Prostate gland (tissue), 2 donors: ENCODE data around the gene RBM18. TPM values are rescaled to one million over a fixed set of nuclear protein-coding genes. Genes with fewer than 3 reads are reported as not detected.

Source experiments
- DNase-seq: peaks from one replicate; pipeline ENCODE4 v3.0.0-alpha.2; 2019; ENCODE audit warnings: low spot score
- H3K27ac ChIP-seq, 2 donors: fragments of 200-600 bp; sonication (generic); 2 replicates each; pipeline ENCODE4 v1.5.1; 2017 to 2019
- H3K27me3 ChIP-seq: fragments of 200-600 bp; sonication (generic); replicated peaks from 2 replicates; pipeline ENCODE4 v1.5.1; 2019; ENCODE audit not compliant: insufficient read depth
- H3K36me3 ChIP-seq, 2 donors: fragments of 200-600 bp; sonication (generic); 1 replicate in 1 of 2; 2 replicates in 1 of 2; pipeline versions ENCODE4 v1.5.1 to v1.8.1; 2017 to 2019
- H3K4me1 ChIP-seq: fragments of 200-600 bp; sonication (generic); replicated peaks from 2 replicates; pipeline ENCODE4 v1.5.1; 2019
- H3K4me3 ChIP-seq, 2 donors: fragments of 200-600 bp; sonication (generic); 2 replicates each; pipeline ENCODE4 v1.5.1; 2017 to 2019
- H3K9me3 ChIP-seq: fragments of 200-600 bp; sonication (generic); 2 replicates; pipeline ENCODE4 v1.5.1; 2017
- CTCF ChIP-seq, 4 experiments: fragments of 200-600 bp in 2 of 4; fragments of 450-650 bp in 2 of 4; sonication (generic) in 2 of 4; IDR thresholded peaks; 1 replicate in 3 of 4; 2 replicates in 1 of 4; pipeline ENCODE4 v1.5.1; 2016 to 2019; ENCODE audit warnings: antibody characterized with exemption in 4 of 4, mild to moderate bottlenecking in 2 of 4, moderate library complexity in 2 of 4
- POLR2A ChIP-seq: fragments of 450-650 bp; IDR thresholded peaks from one replicate; pipeline ENCODE4 v1.6.1; 2016; ENCODE audit warnings: antibody characterized with exemption, mild to moderate bottlenecking
- POLR2AphosphoS5 ChIP-seq: sonication (generic); formaldehyde crosslinking; IDR thresholded peaks from one replicate; pipeline ENCODE4 v1.6.1; 2017; ENCODE audit warnings: antibody characterized with exemption
- WGBS: methylation state at CpG from one replicate; pipeline ENCODE4 v1.1.5; 2018; 5-methylcytosine and 5-hydroxymethylcytosine counted together
- intact Hi-C: fragments of 100-400 bp; cut with DNase I; formaldehyde crosslinking; loops from one replicate; pipeline ENCODE4 v1.14.2; 2022
- total RNA-seq, 2 donors: library from RNA; depleted of rRNA; stranded (reverse); fragments of >200 nt; gene quantifications; one replicate each; pipeline ENCODE4 v1.1.0, GENCODE V29; 2016

Gene RBM18
- total RNA-seq, 2 donors from 2014 or later = 8.8 to 20.3 TPM

GRCh38 chr9:122213589-122214413 lies 50.8 kb downstream of the RBM18 start:
- Histone ChIP-seq H3K9me3 (no peaks in the 10 kb centered on the region), H3K4me1 (no peaks in the 10 kb centered on the region), H3K36me3 (no peaks in the 10 kb centered on the region), H3K27ac (no peak overlapping the region), H3K27me3 (peaks cover 9% of the 10 kb centered on the region), H3K4me3 (peak overlapping the region; percentile 8 to 27)
- TF ChIP-seq CTCF (IDR thresholded peaks at IDR 0.05) (no peak), POLR2AphosphoS5 (no peak), POLR2A (no peak)
- WGBS = 12% methylated on average over 54 of the region's 93 CpGs
- intact Hi-C loops = no loop called here
- DNase-seq = no peak

GRCh38 chr9:122213102-122213588 lies 51.5 kb downstream of the RBM18 start:
- no peak for TF ChIP-seq CTCF (IDR thresholded peaks at IDR 0.05)
- TF ChIP-seq POLR2AphosphoS5 = no peak
- TF ChIP-seq POLR2A = no peak
- no peak overlapping the region for H3K27ac ChIP-seq
- no peak for DNase-seq
- H3K36me3 ChIP-seq = no peaks in the 10 kb centered on the region
- intact Hi-C loops = no loop called here
- WGBS = 35% methylated on average over 20 of the region's 20 CpGs
- H3K4me1 ChIP-seq = no peaks in the 10 kb centered on the region
- peak overlapping the region in 1 of 2 donors; percentile 27 for H3K4me3 ChIP-seq
- peaks cover 9% of the 10 kb centered on the region for H3K27me3 ChIP-seq
- no peaks in the 10 kb centered on the region for H3K9me3 ChIP-seq

GRCh38 chr9:122212473-122213004 lies 52.1 kb downstream of the RBM18 start:
- H3K4me3 ChIP-seq = no peak overlapping the region
- H3K9me3 ChIP-seq = no peaks in the 10 kb centered on the region
- H3K27ac ChIP-seq = no peak overlapping the region
- H3K36me3 ChIP-seq = no peaks in the 10 kb centered on the region
- DNase-seq = no peak
- no peak for TF ChIP-seq POLR2AphosphoS5
- TF ChIP-seq POLR2A = no peak
- TF ChIP-seq CTCF (IDR thresholded peaks at IDR 0.05) = no peak
- 49% methylated on average over 7 of the region's 7 CpGs for WGBS
- no peaks in the 10 kb centered on the region for H3K4me1 ChIP-seq
- peaks cover 9% of the 10 kb centered on the region for H3K27me3 ChIP-seq
- intact Hi-C loops = no loop called here

- no peak for DNase-seq
- Histone ChIP-seq H3K36me3 (no peaks in the 10 kb centered on the region), H3K4me1 (no peaks in the 10 kb centered on the region), H3K4me3 (no peak overlapping the region), H3K27me3 (peaks cover 9% of the 10 kb centered on the region), H3K27ac (no peak overlapping the region), H3K9me3 (no peaks in the 10 kb centered on the region)
- intact Hi-C loops = no loop called here
- 83% methylated on average over 7 of the region's 12 CpGs for WGBS
- TF ChIP-seq POLR2A (no peak), CTCF (IDR thresholded peaks at IDR 0.05) (no peak), POLR2AphosphoS5 (no peak)
Observed at GRCh38 chr9:122209451-122209850, 55.2 kb downstream of the RBM18 start.
